ENCODE measurements around the gene MYO1F.

Gene MYO1F

DNA sequence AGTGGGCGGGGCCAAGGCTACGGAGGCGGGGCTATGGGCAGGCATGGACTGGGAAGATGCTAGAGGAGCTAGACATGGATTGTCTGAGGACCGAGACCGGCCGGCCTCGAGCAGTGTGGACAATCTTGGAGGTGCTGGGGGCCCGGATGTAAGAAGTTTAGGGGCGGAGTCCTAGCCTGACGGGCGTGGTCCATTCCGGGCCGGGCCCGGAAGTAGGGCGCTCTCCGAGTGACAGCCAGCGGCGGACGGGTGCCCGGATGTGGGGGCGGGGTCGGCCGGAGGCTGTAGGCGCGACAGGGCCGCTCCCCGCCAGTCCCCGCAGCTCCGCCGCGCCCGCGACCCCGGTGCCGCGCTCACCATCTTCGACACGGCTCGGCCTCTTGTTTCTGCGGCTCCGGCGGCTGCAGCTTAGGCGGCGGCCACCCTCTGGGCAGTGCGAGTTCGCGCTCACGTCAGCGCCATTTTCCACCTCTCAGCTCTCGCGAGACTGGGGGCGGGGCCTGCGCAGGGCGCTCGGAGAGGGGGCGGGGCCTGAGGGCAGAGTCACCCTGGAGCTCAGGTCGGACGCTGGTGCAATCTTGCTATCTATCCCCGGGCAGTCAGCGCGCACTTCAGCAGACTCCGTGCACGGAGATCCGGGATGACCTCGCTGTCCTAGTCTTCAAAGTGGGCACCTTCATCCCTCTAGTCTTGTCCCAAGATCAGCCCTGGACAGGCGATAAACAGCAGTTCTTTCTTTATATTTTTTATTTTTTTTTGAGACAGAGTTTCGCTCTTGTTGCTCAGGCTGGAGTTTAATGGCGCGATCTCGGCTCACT is 63.3 kb downstream of the MYO1F start, which contains the start of gene ZNF414:
ZNF414 (minus strand) TSS at position 481 of the 818 bp plus-strand sequence; CDS start at position 360, 121 bp downstream.
- TF ChIP-seq, protein P1, sequence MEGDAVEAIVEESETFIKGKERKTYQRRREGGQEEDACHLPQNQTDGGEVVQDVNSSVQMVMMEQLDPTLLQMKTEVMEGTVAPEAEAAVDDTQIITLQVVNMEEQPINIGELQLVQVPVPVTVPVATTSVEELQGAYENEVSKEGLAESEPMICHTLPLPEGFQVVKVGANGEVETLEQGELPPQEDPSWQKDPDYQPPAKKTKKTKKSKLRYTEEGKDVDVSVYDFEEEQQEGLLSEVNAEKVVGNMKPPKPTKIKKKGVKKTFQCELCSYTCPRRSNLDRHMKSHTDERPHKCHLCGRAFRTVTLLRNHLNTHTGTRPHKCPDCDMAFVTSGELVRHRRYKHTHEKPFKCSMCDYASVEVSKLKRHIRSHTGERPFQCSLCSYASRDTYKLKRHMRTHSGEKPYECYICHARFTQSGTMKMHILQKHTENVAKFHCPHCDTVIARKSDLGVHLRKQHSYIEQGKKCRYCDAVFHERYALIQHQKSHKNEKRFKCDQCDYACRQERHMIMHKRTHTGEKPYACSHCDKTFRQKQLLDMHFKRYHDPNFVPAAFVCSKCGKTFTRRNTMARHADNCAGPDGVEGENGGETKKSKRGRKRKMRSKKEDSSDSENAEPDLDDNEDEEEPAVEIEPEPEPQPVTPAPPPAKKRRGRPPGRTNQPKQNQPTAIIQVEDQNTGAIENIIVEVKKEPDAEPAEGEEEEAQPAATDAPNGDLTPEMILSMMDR (IDR thresholded peaks at IDR 0.05; ENCODE audit: extremely low read depth, missing control alignments), result no peak
- DNase-seq (ENCODE audit: low spot score), result peak; percentile 100

DNA sequence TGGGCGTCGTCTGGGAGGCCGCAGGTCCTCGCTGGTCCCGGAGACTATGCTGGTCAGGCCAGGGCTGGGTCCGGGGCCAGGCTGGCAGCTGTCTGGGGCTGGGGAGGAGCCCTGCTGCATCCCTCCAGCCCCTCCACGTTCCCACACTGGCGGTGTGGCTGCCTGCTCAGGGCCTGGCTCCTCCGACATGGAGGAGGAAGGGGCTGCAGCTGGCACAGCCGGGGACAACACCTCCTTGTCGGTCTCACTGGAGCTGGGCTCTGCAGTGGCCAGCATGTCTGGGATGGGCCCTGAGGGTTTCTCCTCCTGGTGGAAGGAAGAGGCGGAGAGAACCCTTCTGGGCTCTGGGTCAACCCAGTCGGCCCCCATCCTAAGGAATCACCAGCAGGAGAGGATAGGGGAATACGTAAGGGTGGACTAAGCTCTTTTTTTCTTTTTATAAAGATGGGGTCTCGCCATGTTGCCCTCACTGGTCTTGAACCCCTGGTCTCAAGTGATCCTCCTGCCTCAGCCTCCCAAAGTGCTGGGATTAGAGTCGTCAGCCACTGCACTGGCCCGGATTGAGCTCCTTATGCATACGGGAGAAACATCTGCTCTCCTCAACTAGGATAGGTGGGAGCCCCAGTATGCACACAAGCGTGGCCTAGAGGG is 64.1 kb downstream of the MYO1F start:
- TF ChIP-seq, protein P1 (IDR thresholded peaks at IDR 0.05; ENCODE audit: extremely low read depth, missing control alignments), result no peak
- no peak for DNase-seq (ENCODE audit: low spot score)

DNA sequence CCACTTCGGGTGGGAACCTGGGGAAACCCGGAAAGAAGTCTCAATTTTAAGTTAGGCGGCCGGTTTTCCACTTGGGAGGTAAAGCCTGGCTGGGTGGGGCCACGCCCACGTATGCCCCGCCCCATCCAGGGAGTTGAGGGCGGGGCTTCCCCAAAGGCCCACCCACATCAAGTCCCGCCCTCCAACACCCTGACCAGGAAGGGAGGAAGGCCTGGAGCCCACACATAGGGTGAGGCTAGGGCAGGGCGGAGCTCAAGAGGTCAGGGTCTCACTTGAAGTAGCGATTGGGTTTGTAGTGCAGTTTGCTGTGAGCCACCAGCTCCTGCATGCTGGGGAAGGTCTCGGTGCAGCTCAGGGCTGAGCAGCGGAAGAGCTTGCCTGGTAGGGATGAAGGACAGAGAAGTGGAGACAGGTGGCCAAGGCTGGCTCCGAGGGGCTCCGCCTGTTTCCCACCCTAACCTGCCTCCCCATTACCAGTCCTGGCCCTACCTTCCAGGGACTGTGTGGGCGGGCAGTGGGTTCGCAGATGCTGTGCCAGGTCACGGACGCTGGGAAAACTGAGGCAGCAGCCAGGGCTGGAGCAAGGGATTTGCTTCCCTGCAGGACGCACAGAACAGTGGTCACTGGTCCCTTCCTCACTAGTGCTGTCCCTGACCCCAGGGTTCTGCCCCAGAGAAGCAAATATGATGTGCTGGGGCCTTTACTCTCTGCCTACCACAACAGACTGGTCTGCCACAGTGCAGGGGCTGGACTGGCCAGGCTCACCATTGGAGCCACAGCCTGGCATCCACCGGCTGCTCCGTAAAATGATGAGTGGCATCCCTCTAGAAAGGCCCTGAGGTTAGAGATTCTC is 64.9 kb downstream of the MYO1F start:
- TF ChIP-seq, protein P1 (IDR thresholded peaks at IDR 0.05; ENCODE audit: extremely low read depth, missing control alignments), result no peak
- DNase-seq (ENCODE audit: low spot score), result no peak

DNA sequence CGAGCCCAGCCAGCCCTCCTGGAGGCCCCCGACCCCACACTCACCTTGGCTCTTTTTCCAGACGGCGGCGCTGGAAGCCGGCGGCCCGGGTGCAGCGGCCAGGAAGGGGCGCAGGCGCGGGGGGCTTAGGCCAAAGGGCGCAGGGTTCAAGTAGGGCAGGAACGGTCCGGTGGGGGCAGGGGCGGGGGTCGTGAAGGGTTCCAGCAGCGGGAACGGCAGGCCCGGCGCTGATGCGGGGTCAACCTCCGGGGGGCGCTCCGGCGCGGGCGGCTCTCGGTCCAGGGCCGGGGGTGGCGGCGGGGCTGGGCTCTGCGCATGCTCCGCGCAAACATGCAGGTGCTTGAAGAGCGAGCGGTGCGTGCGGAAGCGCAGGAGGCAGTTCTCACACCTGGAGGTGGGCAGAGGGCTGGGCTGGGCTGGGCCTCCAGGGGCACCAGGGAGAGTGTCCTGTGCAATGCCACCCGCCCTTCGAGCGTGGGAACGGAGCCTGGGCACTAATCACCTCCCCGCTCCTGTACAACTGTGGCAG is 65.6 kb downstream of the MYO1F start:
- TF ChIP-seq, protein P1 (IDR thresholded peaks at IDR 0.05; ENCODE audit: extremely low read depth, missing control alignments), result no peak
- no peak for DNase-seq (ENCODE audit: low spot score)

- no peak for DNase-seq (ENCODE audit: low spot score)
- TF ChIP-seq, protein P1 (IDR thresholded peaks at IDR 0.05; ENCODE audit: extremely low read depth, missing control alignments), result no peak
Observed at GRCh38 chr19:8510589-8511115, 66.6 kb downstream of the MYO1F start.

DNA sequence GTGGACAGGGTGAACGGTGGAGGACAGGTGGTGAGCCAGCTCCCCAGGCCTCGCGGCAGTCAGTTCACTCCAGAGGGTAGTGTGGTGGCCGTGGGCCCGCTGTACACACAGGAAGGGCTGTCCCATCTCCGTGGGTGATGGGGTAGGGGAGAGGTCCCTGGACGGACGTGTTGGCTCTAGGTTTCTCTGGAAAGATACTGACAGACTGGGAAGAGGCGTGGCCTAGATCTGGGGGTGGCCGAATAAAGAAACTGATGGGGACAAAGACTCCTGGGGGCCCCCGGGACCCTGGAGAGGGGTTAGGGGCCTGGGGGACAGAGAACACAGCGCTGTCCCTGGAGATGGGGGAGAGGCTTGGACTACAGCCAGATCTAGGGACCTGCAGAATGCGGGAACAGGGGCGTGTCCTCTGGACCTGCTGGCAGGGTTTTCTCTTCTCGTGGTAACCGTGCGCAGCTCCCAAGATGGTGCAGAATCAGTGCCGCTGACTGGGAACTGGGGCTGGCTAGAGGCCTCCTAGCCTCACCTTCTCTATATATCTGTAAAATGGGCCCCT is 70.8 kb downstream of the MYO1F start:
- no peak for DNase-seq (ENCODE audit: low spot score)
- TF ChIP-seq, protein P1 (IDR thresholded peaks at IDR 0.05; ENCODE audit: extremely low read depth, missing control alignments), result no peak

All from GM20000 (cell line).